IPS-11a (cell line): ENCODE data around the gene CCDC54.
"Not testable (repeated sequence)": the region's sequence is repeated elsewhere in the genome, so short reads cannot be mapped to it uniquely, and the experiment has no call there.

Source experiments
- H3K4me3 ChIP-seq: one replicate; pipeline ENCODE4 v1.5.1; 2013; ENCODE audit warnings: low read depth, low read length, control low read depth

Gene CCDC54

DNA sequence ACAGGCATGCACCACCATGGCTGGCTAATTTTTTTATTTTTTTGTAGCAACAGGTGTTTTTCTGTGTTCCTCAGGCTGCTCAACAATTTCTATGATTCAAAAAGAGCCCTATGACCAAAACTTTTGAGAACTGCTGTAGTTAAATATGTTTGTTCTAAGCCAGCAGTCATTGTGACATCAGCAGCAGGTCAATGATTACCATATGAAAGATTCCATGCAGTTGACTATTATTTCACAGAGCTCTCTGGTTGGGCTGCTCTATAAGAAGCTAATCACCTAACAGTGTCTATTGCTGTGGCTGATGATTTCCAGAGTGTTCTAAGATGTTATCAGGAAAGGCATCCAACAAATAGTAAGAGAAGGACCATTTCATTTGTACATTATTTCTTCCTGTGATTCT lies at the start of gene CCDC54:
CCDC54 (plus strand) TSS at position 289 of the 400 bp plus-strand sequence. CDS start 149 bp downstream, outside the sequence.
- H3K4me3 ChIP-seq: no peak within 1 kb of the TSS

DNA sequence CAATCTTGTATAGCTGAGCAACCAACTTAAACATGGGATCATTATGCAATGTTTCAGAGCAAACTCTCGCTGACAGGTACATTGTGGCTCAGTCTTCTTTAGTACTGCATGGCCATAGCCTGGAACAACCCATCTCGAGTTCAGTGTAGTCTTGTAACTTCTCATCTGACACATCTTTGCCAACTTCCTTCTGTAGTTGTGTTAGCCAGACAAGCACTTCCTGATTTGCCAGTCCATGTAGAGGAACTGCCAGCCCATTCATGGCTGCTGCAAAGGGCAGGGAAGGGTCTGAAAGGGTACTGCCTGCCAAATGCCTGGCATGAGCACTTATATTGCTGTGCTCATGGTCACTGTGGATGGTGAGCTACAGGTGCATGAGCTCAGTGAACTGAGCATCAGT lies 49.2 kb upstream of the CCDC54 start:
- H3K4me3 ChIP-seq: no peak overlapping the region

- H3K4me3 ChIP-seq: no peak overlapping the region
Measured at GRCh38 chr3:107329088-107329487, 48.2 kb upstream of the CCDC54 start.

- not testable (repeated sequence) for H3K4me3 ChIP-seq
Measured at GRCh38 chr3:107339690-107340089, 37.5 kb upstream of the CCDC54 start.

DNA sequence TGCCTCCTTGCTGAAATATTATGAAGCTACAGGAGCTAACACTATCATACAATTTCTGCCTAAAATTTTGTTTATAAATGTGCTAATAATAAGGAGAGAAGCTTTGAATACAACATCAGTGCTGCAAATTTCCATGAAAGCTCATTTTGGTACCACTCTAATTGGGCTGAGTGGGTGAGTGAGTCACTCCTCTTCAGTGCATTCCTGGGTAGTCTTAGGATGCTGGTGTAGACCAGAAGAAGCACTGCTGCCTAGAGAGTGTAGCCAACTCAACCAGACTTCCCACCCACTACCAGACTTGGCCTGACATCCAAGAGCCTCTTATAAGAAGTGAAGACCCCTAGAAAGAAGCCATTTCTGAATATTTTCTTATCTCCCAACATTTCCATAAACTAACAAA lies 32.5 kb upstream of the CCDC54 start:
- no peak overlapping the region for H3K4me3 ChIP-seq

- no peak overlapping the region for H3K4me3 ChIP-seq
Measured at GRCh38 chr3:107345822-107346405, 31.3 kb upstream of the CCDC54 start.

GRCh38 chr3:107346564-107346963 lies 30.7 kb upstream of the CCDC54 start:
- H3K4me3 ChIP-seq: no peak overlapping the region

DNA sequence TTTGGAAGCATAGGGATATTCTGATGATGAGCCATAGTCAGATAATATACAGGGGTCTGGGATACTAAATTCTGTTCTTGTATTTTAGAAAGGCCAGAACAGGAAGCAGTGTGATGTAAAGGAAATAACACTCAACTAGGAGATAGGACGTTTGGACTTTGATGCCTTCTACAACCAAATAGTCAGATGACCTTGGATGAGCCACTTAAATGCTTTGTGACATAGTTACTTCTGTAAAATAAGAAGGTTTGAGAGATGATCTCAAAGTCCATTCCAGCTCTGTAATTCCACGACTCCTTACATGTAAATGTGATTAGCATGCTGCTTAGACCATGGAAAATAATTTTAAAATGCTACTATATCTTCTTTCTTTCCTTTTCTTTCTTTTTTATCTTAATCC lies 29.5 kb upstream of the CCDC54 start:
- H3K4me3 ChIP-seq: no peak overlapping the region

- no peak overlapping the region for H3K4me3 ChIP-seq
Measured at GRCh38 chr3:107356706-107357105, 20.5 kb upstream of the CCDC54 start.

DNA sequence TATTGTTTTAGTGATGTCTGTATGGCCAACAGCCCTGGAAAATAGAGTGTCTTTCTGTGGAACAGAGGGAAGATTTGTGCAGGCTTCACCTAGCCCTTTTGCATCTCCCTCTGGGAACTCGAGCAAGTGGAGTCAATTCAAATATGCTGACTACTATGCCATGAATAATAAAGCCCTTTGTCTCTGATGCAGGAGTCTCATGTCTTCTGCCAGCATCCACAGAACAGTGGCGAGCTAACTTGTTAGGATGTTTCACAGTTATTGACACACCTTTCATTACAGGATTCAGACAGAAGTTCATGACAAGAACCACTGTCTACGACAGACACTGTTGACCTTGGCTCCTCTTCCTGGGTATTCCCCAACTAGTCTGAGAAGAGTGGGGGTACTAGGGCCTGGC lies 15.6 kb upstream of the CCDC54 start:
- no peak overlapping the region for H3K4me3 ChIP-seq

- no peak overlapping the region for H3K4me3 ChIP-seq
Measured at GRCh38 chr3:107365051-107365450, 12.2 kb upstream of the CCDC54 start.

- H3K4me3 ChIP-seq: no peak overlapping the region
Measured at GRCh38 chr3:107366766-107367165, 10.5 kb upstream of the CCDC54 start.

GRCh38 chr3:107367353-107367752 lies 9.9 kb upstream of the CCDC54 start:
- H3K4me3 ChIP-seq: no peak overlapping the region

GRCh38 chr3:107368654-107369398 lies 8.4 kb upstream of the CCDC54 start:
- H3K4me3 ChIP-seq: no peak overlapping the region

GRCh38 chr3:107369791-107370190 lies 7.4 kb upstream of the CCDC54 start:
- H3K4me3 ChIP-seq: no peak overlapping the region

DNA sequence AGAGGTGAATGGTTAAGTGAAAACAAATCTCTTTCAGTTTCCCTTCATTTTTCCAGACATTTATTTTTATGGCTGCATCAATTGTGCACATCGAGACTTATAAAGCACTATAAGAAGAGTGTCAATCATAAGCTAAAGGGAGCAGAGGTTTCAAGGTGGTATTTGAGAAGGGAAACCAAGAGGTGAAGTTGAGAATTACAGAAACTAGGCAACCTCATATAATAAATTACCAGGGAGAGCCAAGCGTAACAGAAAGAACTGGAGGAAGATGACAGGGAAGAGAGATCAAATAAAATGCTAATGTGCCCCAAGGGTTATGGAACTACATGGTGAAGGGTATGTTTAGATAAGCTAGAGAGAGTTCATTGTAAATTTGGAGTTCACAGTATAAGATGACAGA lies 6.3 kb upstream of the CCDC54 start:
- H3K4me3 ChIP-seq: no peak overlapping the region

DNA sequence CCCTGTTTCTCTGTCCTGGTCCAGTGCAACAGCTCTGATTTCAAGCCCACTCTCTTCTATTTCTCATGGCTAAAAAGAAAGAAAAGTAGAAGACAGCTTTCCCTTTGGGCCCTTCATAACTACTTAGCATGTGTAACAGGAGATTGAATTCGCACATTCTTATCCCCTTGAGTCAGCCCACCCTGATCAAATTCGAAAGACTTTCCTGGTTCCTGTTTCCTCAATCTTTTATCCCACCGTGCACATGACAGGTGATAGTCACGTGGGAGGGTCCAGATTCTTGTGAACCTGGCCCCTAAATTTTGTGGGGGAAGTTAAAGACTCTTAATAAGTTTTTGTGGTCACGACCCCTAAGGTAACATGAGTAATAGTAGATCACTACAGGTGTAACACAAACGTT lies 4.7 kb upstream of the CCDC54 start:
- H3K4me3 ChIP-seq: no peak overlapping the region

- no peak overlapping the region for H3K4me3 ChIP-seq
Measured at GRCh38 chr3:107373896-107374295, 3.3 kb upstream of the CCDC54 start.

- H3K4me3 ChIP-seq: no peak overlapping the region
Measured at GRCh38 chr3:107375682-107376081, 1.6 kb upstream of the CCDC54 start.

DNA sequence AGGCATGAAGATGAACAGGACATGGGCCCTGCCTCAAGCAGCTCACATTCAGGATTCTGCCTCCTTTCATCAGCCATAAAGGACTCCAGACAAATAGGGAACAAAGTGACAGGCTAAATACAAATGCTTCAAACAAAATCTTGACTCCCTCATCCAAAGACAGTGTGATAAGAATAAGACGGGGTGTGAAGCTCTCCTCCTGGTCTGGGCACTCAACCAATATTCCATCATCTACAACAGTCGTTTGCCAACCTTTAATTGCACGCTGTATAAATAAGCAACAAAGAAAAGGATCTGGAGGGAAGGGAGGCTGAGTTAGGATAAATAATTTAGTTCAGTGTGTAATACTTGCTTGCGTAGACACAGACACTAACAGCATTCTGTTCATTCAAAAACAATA lies 5.4 kb downstream of the CCDC54 start:
- no peak overlapping the region for H3K4me3 ChIP-seq

GRCh38 chr3:107384428-107384827 lies 7.2 kb downstream of the CCDC54 start:
- H3K4me3 ChIP-seq: no peak overlapping the region

DNA sequence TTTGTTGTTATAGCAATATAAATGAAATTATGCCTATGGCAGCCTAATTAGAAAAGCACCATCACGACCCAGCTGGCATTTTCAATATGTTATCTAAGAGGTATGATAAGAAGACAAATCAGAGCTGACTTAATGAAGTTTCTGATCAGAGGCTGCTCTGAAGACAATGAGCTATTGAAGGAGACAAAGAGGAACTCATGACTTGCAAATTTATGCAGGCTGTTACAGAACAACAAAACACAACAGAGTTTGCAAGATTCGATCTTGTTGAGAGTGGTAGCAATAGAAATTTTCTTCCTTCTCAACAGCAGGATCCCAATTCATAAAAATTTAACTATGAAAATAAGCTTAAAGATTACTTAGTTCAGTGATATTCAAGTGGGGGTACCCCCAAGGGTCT lies 7.7 kb downstream of the CCDC54 start:
- H3K4me3 ChIP-seq: no peak overlapping the region

- no peak overlapping the region for H3K4me3 ChIP-seq
Measured at GRCh38 chr3:107387555-107387954, 10.3 kb downstream of the CCDC54 start.
